ENCODE results near the gene SERPINE3. TPM values are rescaled to one million over a fixed set of nuclear protein-coding genes. Genes with fewer than 3 reads are reported as not detected.

The SERPINE3 gene
- 0.22 TPM for polyA plus RNA-seq (2013, experiment 1 of 2)
- polyA plus RNA-seq (2013, experiment 2 of 2), result 0.12 TPM

GRCh38 chr13:51339354-51339753 lies at the start of gene SERPINE3:
SERPINE3 (plus strand) TSS chr13:51339691; CDS start chr13:51341092, 1,401 bp downstream.
- no peak within 1 kb of the TSS for H3K9ac ChIP-seq (ENCODE audit: low read depth, low read length, poor library complexity)
- no peak within 1 kb of the TSS for H3K27ac ChIP-seq (replicated peaks; ENCODE audit: low read length)
- H3K4me1 ChIP-seq (ENCODE audit: control insufficient read depth in 2 of 2, insufficient read depth in 1 of 2, low read depth in 1 of 2, low read length in 2 of 2), result no peaks in the 10 kb centered on the region
- no CpG with 5 or more reads among the region's 11 CpGs for WGBS, 2 donors (ENCODE audit: extremely low coverage in 2 of 2, insufficient read length in 2 of 2, insufficient replicate concordance in 1 of 2)
- H2BK12ac ChIP-seq (ENCODE audit: low read length), result no peak within 1 kb of the TSS
- H2AFZ ChIP-seq (ENCODE audit: low read length), result no peak within 1 kb of the TSS
- no peaks in the 10 kb centered on the region for H3K36me3 ChIP-seq (replicated peaks in 1 of 2; ENCODE audit: control insufficient read depth in 2 of 2, insufficient read depth in 2 of 2, low read length in 2 of 2)
- H3K18ac ChIP-seq (ENCODE audit: low read length), result no peak within 1 kb of the TSS
- H2BK15ac ChIP-seq (ENCODE audit: low read length), result no peak within 1 kb of the TSS
- H3K4me3 ChIP-seq (ENCODE audit: low read length in 2 of 2), result no peak within 1 kb of the TSS
- H4K8ac ChIP-seq (ENCODE audit: low read depth, low read length), result no peak within 1 kb of the TSS
- no peak within 1 kb of the TSS for H3K4me2 ChIP-seq (ENCODE audit: insufficient read depth, low read length, poor library complexity, severe bottlenecking)
- no peak within 1 kb of the TSS for H2BK5ac ChIP-seq (ENCODE audit: low read length)
- no peak within 1 kb of the TSS for H3K4ac ChIP-seq (ENCODE audit: low read length)
- DNase-seq (ENCODE audit: low spot score), result no peak
- no peak within 1 kb of the TSS for H2BK120ac ChIP-seq (ENCODE audit: low read depth, low read length)
- no peak within 1 kb of the TSS for H2AK5ac ChIP-seq (ENCODE audit: low read depth, low read length)
- peaks cover 0 to 1% of the 10 kb centered on the region in 2 donors for H3K9me3 ChIP-seq (replicated peaks in 1 of 2; ENCODE audit: control insufficient read depth in 2 of 2, insufficient read depth in 1 of 2, low read depth in 1 of 2, low read length in 2 of 2)
- H3K23ac ChIP-seq (ENCODE audit: low read depth, low read length, poor library complexity), result no peak within 1 kb of the TSS
- H3K27me3 ChIP-seq (ENCODE audit: control insufficient read depth in 3 of 3, insufficient read depth in 3 of 3, low read depth in 1 of 3, low read length in 3 of 3), result no peaks in the 10 kb centered on the region
- no peak within 1 kb of the TSS for H4K91ac ChIP-seq (ENCODE audit: low read depth, low read length, poor library complexity)
- H3K79me1 ChIP-seq (ENCODE audit: low read depth, low read length), result peaks cover 2% of the 10 kb centered on the region
- H3K14ac ChIP-seq (ENCODE audit: low read length), result no peak within 1 kb of the TSS

GRCh38 chr13:51291341-51291740 lies 48.1 kb upstream of the SERPINE3 start:
- H2BK120ac ChIP-seq (ENCODE audit: low read depth, low read length), result no peak overlapping the region
- no peaks in the 10 kb centered on the region for H3K9me3 ChIP-seq (replicated peaks in 1 of 2; ENCODE audit: control insufficient read depth in 2 of 2, insufficient read depth in 1 of 2, low read depth in 1 of 2, low read length in 2 of 2)
- no peak overlapping the region for H2BK15ac ChIP-seq (ENCODE audit: low read length)
- H3K4me1 ChIP-seq (ENCODE audit: control insufficient read depth in 2 of 2, insufficient read depth in 1 of 2, low read depth in 1 of 2, low read length in 2 of 2), result peaks cover 0 to 3% of the 10 kb centered on the region in 2 donors
- no peak overlapping the region for H3K23ac ChIP-seq (ENCODE audit: low read depth, low read length, poor library complexity)
- peaks cover 0 to 33% (median 0%) of the 10 kb centered on the region in 3 experiments for H3K27me3 ChIP-seq (ENCODE audit: control insufficient read depth in 3 of 3, insufficient read depth in 3 of 3, low read depth in 1 of 3, low read length in 3 of 3)
- H3K36me3 ChIP-seq (replicated peaks in 1 of 2; ENCODE audit: control insufficient read depth in 2 of 2, insufficient read depth in 2 of 2, low read length in 2 of 2), result no peaks in the 10 kb centered on the region
- no peak overlapping the region for H3K27ac ChIP-seq (replicated peaks; ENCODE audit: low read length)
- H2AK5ac ChIP-seq (ENCODE audit: low read depth, low read length), result no peak overlapping the region
- DNase-seq (ENCODE audit: low spot score), result no peak
- H4K8ac ChIP-seq (ENCODE audit: low read depth, low read length), result no peak overlapping the region
- no peak overlapping the region for H3K4ac ChIP-seq (ENCODE audit: low read length)
- no peak overlapping the region for H3K14ac ChIP-seq (ENCODE audit: low read length)
- H3K9ac ChIP-seq (ENCODE audit: low read depth, low read length, poor library complexity), result no peak overlapping the region
- no peak overlapping the region for H3K4me3 ChIP-seq (ENCODE audit: low read length in 2 of 2)
- no peak overlapping the region for H2BK12ac ChIP-seq (ENCODE audit: low read length)
- no peak overlapping the region for H4K91ac ChIP-seq (ENCODE audit: low read depth, low read length, poor library complexity)
- WGBS, 2 donors (ENCODE audit: extremely low coverage in 2 of 2, insufficient read length in 2 of 2, insufficient replicate concordance in 1 of 2), result no CpG with 5 or more reads among the region's 5 CpGs
- no peaks in the 10 kb centered on the region for H3K79me1 ChIP-seq (ENCODE audit: low read depth, low read length)
- H2AFZ ChIP-seq (ENCODE audit: low read length), result no peak overlapping the region
- H3K18ac ChIP-seq (ENCODE audit: low read length), result no peak overlapping the region
- H3K4me2 ChIP-seq (ENCODE audit: insufficient read depth, low read length, poor library complexity, severe bottlenecking), result no peak overlapping the region
- no peak overlapping the region for H2BK5ac ChIP-seq (ENCODE audit: low read length)

GRCh38 chr13:51292000-51292565 lies 47.4 kb upstream of the SERPINE3 start:
- Histone ChIP-seq H2BK5ac (ENCODE audit: low read length) (no peak overlapping the region), H3K4me3 (ENCODE audit: low read length in 2 of 2) (no peak overlapping the region), H3K9ac (ENCODE audit: low read depth, low read length, poor library complexity) (no peak overlapping the region), H2AK5ac (ENCODE audit: low read depth, low read length) (no peak overlapping the region), H3K4ac (ENCODE audit: low read length) (no peak overlapping the region), H3K27me3 (ENCODE audit: control insufficient read depth in 3 of 3, insufficient read depth in 3 of 3, low read depth in 1 of 3, low read length in 3 of 3) (peaks cover 0 to 37% (median 0%) of the 10 kb centered on the region in 3 experiments), H3K4me2 (ENCODE audit: insufficient read depth, low read length, poor library complexity, severe bottlenecking) (no peak overlapping the region), H3K9me3 (replicated peaks in 1 of 2; ENCODE audit: control insufficient read depth in 2 of 2, insufficient read depth in 1 of 2, low read depth in 1 of 2, low read length in 2 of 2) (no peaks in the 10 kb centered on the region), H2AFZ (ENCODE audit: low read length) (no peak overlapping the region), H3K4me1 (ENCODE audit: control insufficient read depth in 2 of 2, insufficient read depth in 1 of 2, low read depth in 1 of 2, low read length in 2 of 2) (peaks cover 0 to 3% of the 10 kb centered on the region in 2 donors), H2BK120ac (ENCODE audit: low read depth, low read length) (no peak overlapping the region), H4K8ac (ENCODE audit: low read depth, low read length) (no peak overlapping the region), H2BK15ac (ENCODE audit: low read length) (no peak overlapping the region), H3K18ac (ENCODE audit: low read length) (no peak overlapping the region), H3K79me1 (ENCODE audit: low read depth, low read length) (no peaks in the 10 kb centered on the region), H3K14ac (ENCODE audit: low read length) (no peak overlapping the region), H3K36me3 (replicated peaks in 1 of 2; ENCODE audit: control insufficient read depth in 2 of 2, insufficient read depth in 2 of 2, low read length in 2 of 2) (no peaks in the 10 kb centered on the region), H3K23ac (ENCODE audit: low read depth, low read length, poor library complexity) (no peak overlapping the region), H4K91ac (ENCODE audit: low read depth, low read length, poor library complexity) (no peak overlapping the region), H3K27ac (replicated peaks; ENCODE audit: low read length) (no peak overlapping the region), H2BK12ac (ENCODE audit: low read length) (no peak overlapping the region)
- no CpG with 5 or more reads among the region's 6 CpGs for WGBS, 2 donors (ENCODE audit: extremely low coverage in 2 of 2, insufficient read length in 2 of 2, insufficient replicate concordance in 1 of 2)
- DNase-seq (ENCODE audit: low spot score), result no peak

- H3K18ac ChIP-seq (ENCODE audit: low read length), result no peak overlapping the region
- H3K9ac ChIP-seq (ENCODE audit: low read depth, low read length, poor library complexity), result no peak overlapping the region
- no peak overlapping the region for H2BK12ac ChIP-seq (ENCODE audit: low read length)
- WGBS, 2 donors (ENCODE audit: extremely low coverage in 2 of 2, insufficient read length in 2 of 2, insufficient replicate concordance in 1 of 2), result no CpG with 5 or more reads among the region's 2 CpGs
- H3K4ac ChIP-seq (ENCODE audit: low read length), result no peak overlapping the region
- H3K9me3 ChIP-seq (replicated peaks in 1 of 2; ENCODE audit: control insufficient read depth in 2 of 2, insufficient read depth in 1 of 2, low read depth in 1 of 2, low read length in 2 of 2), result no peaks in the 10 kb centered on the region
- DNase-seq (ENCODE audit: low spot score), result no peak
- H2BK15ac ChIP-seq (ENCODE audit: low read length), result no peak overlapping the region
- H3K36me3 ChIP-seq (replicated peaks in 1 of 2; ENCODE audit: control insufficient read depth in 2 of 2, insufficient read depth in 2 of 2, low read length in 2 of 2), result no peaks in the 10 kb centered on the region
- H3K27ac ChIP-seq (replicated peaks; ENCODE audit: low read length), result no peak overlapping the region
- no peak overlapping the region for H4K91ac ChIP-seq (ENCODE audit: low read depth, low read length, poor library complexity)
- no peak overlapping the region for H4K8ac ChIP-seq (ENCODE audit: low read depth, low read length)
- H3K4me1 ChIP-seq (ENCODE audit: control insufficient read depth in 2 of 2, insufficient read depth in 1 of 2, low read depth in 1 of 2, low read length in 2 of 2), result peaks cover 4 to 6% of the 10 kb centered on the region in 2 donors
- H3K79me1 ChIP-seq (ENCODE audit: low read depth, low read length), result no peaks in the 10 kb centered on the region
- no peak overlapping the region for H3K23ac ChIP-seq (ENCODE audit: low read depth, low read length, poor library complexity)
- H2BK120ac ChIP-seq (ENCODE audit: low read depth, low read length), result no peak overlapping the region
- no peak overlapping the region for H2AFZ ChIP-seq (ENCODE audit: low read length)
- no peak overlapping the region for H3K4me3 ChIP-seq (ENCODE audit: low read length in 2 of 2)
- H3K14ac ChIP-seq (ENCODE audit: low read length), result no peak overlapping the region
- H3K4me2 ChIP-seq (ENCODE audit: insufficient read depth, low read length, poor library complexity, severe bottlenecking), result no peak overlapping the region
- no peak overlapping the region for H2BK5ac ChIP-seq (ENCODE audit: low read length)
- H2AK5ac ChIP-seq (ENCODE audit: low read depth, low read length), result no peak overlapping the region
- H3K27me3 ChIP-seq (ENCODE audit: control insufficient read depth in 3 of 3, insufficient read depth in 3 of 3, low read depth in 1 of 3, low read length in 3 of 3), result peaks cover 0 to 26% (median 0%) of the 10 kb centered on the region in 3 experiments
Measured at GRCh38 chr13:51297556-51297955, 41.9 kb upstream of the SERPINE3 start.
